DOHH2 (cell line): ENCODE data around the gene SLC49A3.

Source experiments
- CTCF ChIP-seq: fragments of 200-600 bp; sonication (generic); IDR thresholded peaks from one replicate; pipeline ENCODE4 v1.5.1; 2014; ENCODE audit warnings: antibody characterized with exemption, mild to moderate bottlenecking, low read depth, low read length; ENCODE audit not compliant: poor library complexity, severe bottlenecking
- EZH2phosphoT487 ChIP-seq: fragments of 200-600 bp; sonication (generic); IDR thresholded peaks from 2 replicates; pipeline ENCODE4 v1.6.1; 2017; ENCODE audit warnings: borderline replicate concordance, mild to moderate bottlenecking, antibody characterized with exemption, low read length, moderate library complexity, mixed read lengths

GRCh38 chr4:678331-679103 is 10.4 kb downstream of the SLC49A3 start:
- no peak for TF ChIP-seq CTCF
- no peak for TF ChIP-seq EZH2phosphoT487
